Gastroesophageal sphincter (tissue), 3 donors: Measurements from ENCODE around the gene GAREM1.

ENCODE experiments used
- EP300 ChIP-seq: sonication (generic); formaldehyde crosslinking; IDR thresholded peaks from one replicate; pipeline ENCODE4 v1.6.1; 2017; ENCODE audit warnings: antibody characterized with exemption, mild to moderate bottlenecking
- POLR2A ChIP-seq, 2 donors: fragments of 450-650 bp; IDR thresholded peaks; one replicate each; pipeline ENCODE4 v1.6.1; 2017; ENCODE audit warnings: antibody characterized with exemption in 2 of 2, mild to moderate bottlenecking in 2 of 2, moderate library complexity in 1 of 2
- POLR2AphosphoS5 ChIP-seq: sonication (generic); formaldehyde crosslinking; IDR thresholded peaks from one replicate; pipeline ENCODE4 v1.6.1; 2017; ENCODE audit warnings: antibody characterized with exemption
- TF ChIP-seq, protein P1 (sequence below), 4 experiments: fragments of 200-600 bp in 2 of 4; fragments of 450-650 bp in 2 of 4; sonication (generic) in 1 of 4; IDR thresholded peaks; one replicate each; pipeline ENCODE4 v1.5.1; 2017 to 2019; ENCODE audit warnings: antibody characterized with exemption in 4 of 4, mild to moderate bottlenecking in 2 of 4, moderate library complexity in 2 of 4

- TF ChIP-seq, protein P1, sequence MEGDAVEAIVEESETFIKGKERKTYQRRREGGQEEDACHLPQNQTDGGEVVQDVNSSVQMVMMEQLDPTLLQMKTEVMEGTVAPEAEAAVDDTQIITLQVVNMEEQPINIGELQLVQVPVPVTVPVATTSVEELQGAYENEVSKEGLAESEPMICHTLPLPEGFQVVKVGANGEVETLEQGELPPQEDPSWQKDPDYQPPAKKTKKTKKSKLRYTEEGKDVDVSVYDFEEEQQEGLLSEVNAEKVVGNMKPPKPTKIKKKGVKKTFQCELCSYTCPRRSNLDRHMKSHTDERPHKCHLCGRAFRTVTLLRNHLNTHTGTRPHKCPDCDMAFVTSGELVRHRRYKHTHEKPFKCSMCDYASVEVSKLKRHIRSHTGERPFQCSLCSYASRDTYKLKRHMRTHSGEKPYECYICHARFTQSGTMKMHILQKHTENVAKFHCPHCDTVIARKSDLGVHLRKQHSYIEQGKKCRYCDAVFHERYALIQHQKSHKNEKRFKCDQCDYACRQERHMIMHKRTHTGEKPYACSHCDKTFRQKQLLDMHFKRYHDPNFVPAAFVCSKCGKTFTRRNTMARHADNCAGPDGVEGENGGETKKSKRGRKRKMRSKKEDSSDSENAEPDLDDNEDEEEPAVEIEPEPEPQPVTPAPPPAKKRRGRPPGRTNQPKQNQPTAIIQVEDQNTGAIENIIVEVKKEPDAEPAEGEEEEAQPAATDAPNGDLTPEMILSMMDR (IDR thresholded peaks at IDR 0.05) = no peak
- TF ChIP-seq POLR2A (IDR thresholded peaks at IDR 0.05) = no peak
- no peak for TF ChIP-seq POLR2AphosphoS5
- no peak for TF ChIP-seq EP300
Measured at GRCh38 chr18:32301976-32302743, 168.5 kb downstream of the GAREM1 start.
